Calu3 (cell line): ENCODE results near the gene ARID3C. TPM values are rescaled to one million over a fixed set of nuclear protein-coding genes. Genes with fewer than 3 reads are reported as not detected.

Experiments
- BruUV-seq: library from RNA; stranded (reverse); fragments of 400-500 nt; replicated peaks from 2 replicates; lab custom pipeline; 2021; lab: Mats Ljungman, UMichigan
- CTCF ChIA-PET: fragments of 300-600 bp; sonication (Branson Sonifier 250); formaldehyde crosslinking; loops from one replicate; lab custom pipeline; 2022; ENCODE audit warnings: antibody characterized with exemption; lab: Charles Lee
- DNase-seq: peaks from one replicate; pipeline ENCODE4 v3.0.0; 2022
- H3K27ac Mint-ChIP-seq: one replicate; pipeline ENCODE4 v1.8.0; 2022; ENCODE audit warnings: mixed read lengths; ENCODE audit not compliant: unreplicated experiment
- H3K27me3 Mint-ChIP-seq: one replicate; pipeline ENCODE4 v1.8.0; 2022; ENCODE audit warnings: mixed read lengths; ENCODE audit not compliant: unreplicated experiment
- H3K36me3 Mint-ChIP-seq: one replicate; pipeline ENCODE4 v1.8.0; 2022; ENCODE audit warnings: mild to moderate bottlenecking, moderate library complexity, mixed read lengths; ENCODE audit not compliant: insufficient read depth, unreplicated experiment
- H3K4me1 Mint-ChIP-seq: one replicate; pipeline ENCODE4 v1.8.0; 2022; ENCODE audit warnings: mild to moderate bottlenecking, low read depth, mixed read lengths; ENCODE audit not compliant: unreplicated experiment
- H3K4me3 Mint-ChIP-seq: one replicate; pipeline ENCODE4 v1.8.0; 2022; ENCODE audit warnings: mild to moderate bottlenecking, low read depth, moderate library complexity, mixed read lengths; ENCODE audit not compliant: unreplicated experiment
- H3K9me3 Mint-ChIP-seq: one replicate; pipeline ENCODE4 v1.8.0; 2022; ENCODE audit warnings: low read depth, mixed read lengths; ENCODE audit not compliant: unreplicated experiment
- CTCF ChIP-seq: fragments of 200-600 bp; IDR thresholded peaks from one replicate; pipeline ENCODE4 v1.8.0; 2022; ENCODE audit warnings: antibody characterized with exemption; ENCODE audit not compliant: unreplicated experiment
- intact Hi-C: fragments of 100-400 bp; cut with micrococcal nuclease; formaldehyde crosslinking; loops from one replicate; pipeline ENCODE4 v1.10.0; 2022; ENCODE audit not compliant: unreplicated experiment
- total RNA-seq: library from RNA; stranded (reverse); gene quantifications from 2 replicates; pipeline ENCODE4 v1.2.3, GENCODE V29; 2022

Gene ARID3C
- total RNA-seq, 1 experiment from 2014 or later = not detected

GRCh38 chr9:34578241-34579103 lies 50.4 kb downstream of the ARID3C start:
- CTCF ChIA-PET = no interaction called here
- Mint-ChIP-seq H3K4me3 (no peak overlapping the region), H3K9me3 (no peaks in the 10 kb centered on the region), H3K27me3 (peaks cover 93% of the 10 kb centered on the region), H3K4me1 (no peaks in the 10 kb centered on the region), H3K36me3 (peaks cover 5% of the 10 kb centered on the region), H3K27ac (no peak overlapping the region)
- BruUV-seq = no TSS peak
- intact Hi-C loops = no loop called here
- TF ChIP-seq CTCF = no peak
- DNase-seq = no peak

- CTCF ChIA-PET = no interaction called here
- no peaks in the 10 kb centered on the region for H3K4me1 Mint-ChIP-seq
- no peak for DNase-seq
- H3K36me3 Mint-ChIP-seq = peaks cover 5% of the 10 kb centered on the region
- no peak overlapping the region for H3K27ac Mint-ChIP-seq
- peaks cover 89% of the 10 kb centered on the region for H3K27me3 Mint-ChIP-seq
- BruUV-seq = no TSS peak
- TF ChIP-seq CTCF = no peak
- intact Hi-C loops = no loop called here
- no peak overlapping the region for H3K4me3 Mint-ChIP-seq
- no peaks in the 10 kb centered on the region for H3K9me3 Mint-ChIP-seq
These were observed 51.2 kb downstream of the ARID3C start for GRCh38 chr9:34577400-34578240.

GRCh38 chr9:34576597-34577399 lies 52.1 kb downstream of the ARID3C start:
- TF ChIP-seq CTCF = no peak
- intact Hi-C loops = no loop called here
- peaks cover 86% of the 10 kb centered on the region for H3K27me3 Mint-ChIP-seq
- H3K36me3 Mint-ChIP-seq = peaks cover 5% of the 10 kb centered on the region
- no peak overlapping the region for H3K27ac Mint-ChIP-seq
- CTCF ChIA-PET = no interaction called here
- no peak for DNase-seq
- H3K4me1 Mint-ChIP-seq = no peaks in the 10 kb centered on the region
- no peaks in the 10 kb centered on the region for H3K9me3 Mint-ChIP-seq
- BruUV-seq = no TSS peak
- no peak overlapping the region for H3K4me3 Mint-ChIP-seq
